Retinal pigment epithelial cell (primary cell): ENCODE results near the gene CYSRT1.

ENCODE experiments used
- DNase-seq: peaks from one replicate; pipeline ENCODE4 v3.0.0-alpha.2; 2010; ENCODE audit warnings: low read depth
- H3K4me3 ChIP-seq: 2 replicates; pipeline ENCODE4 v1.5.1; 2011; ENCODE audit warnings: mild to moderate bottlenecking, low read length, control low read depth, moderate library complexity
- CTCF ChIP-seq: conservative IDR thresholded peaks from 2 replicates; pipeline ENCODE4 v1.5.1; 2011; ENCODE audit warnings: low read depth, low read length, control low read depth, inconsistent platforms

CYSRT1 gene

GRCh38 chr9:137271696-137272076 lies 46.7 kb downstream of the CYSRT1 start:
- TF ChIP-seq CTCF = no peak
- DNase-seq = no peak
- no peak overlapping the region for H3K4me3 ChIP-seq

- no peak for DNase-seq
- TF ChIP-seq CTCF = no peak
- no peak overlapping the region for H3K4me3 ChIP-seq
Measured at GRCh38 chr9:137272241-137273094, 47.5 kb downstream of the CYSRT1 start.

GRCh38 chr9:137273095-137273490 lies 48.1 kb downstream of the CYSRT1 start:
- TF ChIP-seq CTCF = no peak
- no peak overlapping the region for H3K4me3 ChIP-seq
- DNase-seq = no peak

- TF ChIP-seq CTCF = no peak
- no peak overlapping the region for H3K4me3 ChIP-seq
- no peak for DNase-seq
Measured at GRCh38 chr9:137273611-137274320, 48.8 kb downstream of the CYSRT1 start.

GRCh38 chr9:137275203-137275587 lies 50.2 kb downstream of the CYSRT1 start:
- H3K4me3 ChIP-seq = no peak overlapping the region
- no peak for TF ChIP-seq CTCF

More at GRCh38 chr9:137275203-137275587, 50.2 kb downstream of the CYSRT1 start:
- DNase-seq = no peak
